ENCODE measurements around the gene SUFU. TPM values are rescaled to one million over a fixed set of nuclear protein-coding genes. Genes with fewer than 3 reads are reported as not detected.

Gene SUFU
- total and polyA plus RNA-seq, 2 of the 8 experiments (the other 6 are each of a cell fraction or from before 2014, with no cell fraction given), result 7.0 to 10.8 TPM

- H3K9me3 ChIP-seq (ENCODE audit: insufficient read depth in 2 of 2, low read depth in 1 of 2, low read length in 1 of 2), result no peaks in the 10 kb centered on the region
- H3K79me1 ChIP-seq (ENCODE audit: low read depth, low read length), result no peaks in the 10 kb centered on the region; the same call in 1 of the 2 replicates
- H2BK5ac ChIP-seq (ENCODE audit: low read depth, low read length), result no peak overlapping the region
- WGBS, 2 experiments (ENCODE audit: extremely low coverage in 1 of 2, insufficient coverage in 1 of 2, insufficient read length in 1 of 2, insufficient replicate concordance in 2 of 2, low coverage in 1 of 2, low lambda C conversion rate in 2 of 2, missing lambda C conversion rate in 1 of 2), result 75% methylated on average over 5 of the region's 7 CpGs; no CpG with 5 or more reads in 1 of the 2 experiments
- H2AK5ac ChIP-seq (ENCODE audit: low read depth, low read length), result no peak overlapping the region
- H3K27ac ChIP-seq (ENCODE audit: low read depth, low read length), result no peak overlapping the region
- no peaks in the 10 kb centered on the region for H3K79me2 ChIP-seq (ENCODE audit: control insufficient read depth in 1 of 2, insufficient read depth in 2 of 2, low read length in 2 of 2)
- no peak overlapping the region for H3K14ac ChIP-seq (ENCODE audit: insufficient read length)
- H3K4ac ChIP-seq (replicated peaks; ENCODE audit: insufficient read length, low read depth, low read length), result no peak overlapping the region
- H2AFZ ChIP-seq (ENCODE audit: low read length), result no peak overlapping the region
- no peak overlapping the region; the same call in 1 of the 2 replicates for H4K8ac ChIP-seq (ENCODE audit: extremely low read depth, insufficient read depth, low read length)
- peaks cover 0 to 3% (median 0%) of the 10 kb centered on the region in 4 experiments; a peak in 2 of 8 replicates for H3K36me3 ChIP-seq (ENCODE audit: control insufficient read depth in 2 of 4, insufficient read depth in 4 of 4, low read length in 3 of 4)
- no peaks in the 10 kb centered on the region for H3K27me3 ChIP-seq (replicated peaks in 1 of 4; ENCODE audit: control insufficient read depth in 3 of 4, extremely low read depth in 1 of 4, insufficient read depth in 3 of 4, low read length in 3 of 4)
- no peaks in the 10 kb centered on the region for H4K20me1 ChIP-seq (replicated peaks in 1 of 2; ENCODE audit: control insufficient read depth in 1 of 2, insufficient read depth in 2 of 2, low read length in 2 of 2)
- POLR2A ChIA-PET (ENCODE audit: partially characterized antibody), result interaction anchor here (0.8 to 2.9 kb wide), 6 partner anchors 9 to 76 kb away, joined by 3 to 21 read pairs (median 4); partner anchors contain the start of gene TRIM8
- no peak overlapping the region for H2BK15ac ChIP-seq (ENCODE audit: low read length)
- no peak overlapping the region for H3K56ac ChIP-seq (replicated peaks; ENCODE audit: insufficient read length, low read depth, low read length)
- H2BK20ac ChIP-seq (ENCODE audit: low read length), result no peak overlapping the region
- H3K18ac ChIP-seq (ENCODE audit: extremely low read depth, low read length), result peak overlapping the region; percentile 73; the same call in 1 of the 2 replicates
- H3K4me1 ChIP-seq (replicated peaks in 1 of 4; ENCODE audit: control insufficient read depth in 3 of 4, insufficient read depth in 4 of 4, low read length in 3 of 4), result peaks cover 0 to 6% (median 2%) of the 10 kb centered on the region in 4 experiments; a peak in 4 of 7 replicates
- no peak overlapping the region for H3K23ac ChIP-seq (ENCODE audit: insufficient read length)
- FAIRE-seq (no peak), DNase-seq (ENCODE audit: low read depth in 1 of 2, low spot score in 2 of 2) (peak in 1 of 2 experiments; percentile 86)
- no peak overlapping the region for H2BK12ac ChIP-seq (ENCODE audit: low read depth, low read length)
- 0 out of 2 replicates have a peak, but pooled peaks cover 2% of the 10 kb centered on the region for H3K23me2 ChIP-seq (ENCODE audit: low read depth, low read length)
- no peak overlapping the region for H3K4me3 ChIP-seq (ENCODE audit: extremely low read depth in 1 of 4, insufficient read depth in 2 of 4, low read depth in 3 of 4, low read length in 4 of 4)
- H3K4me2 ChIP-seq (ENCODE audit: insufficient read depth in 1 of 2, low read depth in 2 of 2, low read length in 2 of 2), result no peak overlapping the region
- H2BK120ac ChIP-seq (replicated peaks; ENCODE audit: low read depth, low read length), result no peak overlapping the region
- no peak overlapping the region for H4K91ac ChIP-seq (replicated peaks; ENCODE audit: insufficient read length, low read length)
- H3K9ac ChIP-seq (replicated peaks in 1 of 4; ENCODE audit: extremely low read depth in 1 of 4, low read depth in 3 of 4, low read length in 3 of 4), result no peak overlapping the region
- CTCF ChIA-PET (ENCODE audit: partially characterized antibody), result interaction anchor here (0.7 to 8.9 kb wide), 24 partner anchors 10 to 144 kb away, joined by 3 to 160 read pairs (median 4); partner anchors contain the start of gene TRIM8
- no peak overlapping the region for H4K5ac ChIP-seq (ENCODE audit: insufficient read length, low read depth, low read length)
- no peak for TF ChIP-seq HDAC6 (IDR thresholded peaks at IDR 0.05; ENCODE audit: low read depth, low read length)
- TF ChIP-seq E2F6 (IDR thresholded peaks at IDR 0.05), result no peak
- TF ChIP-seq ASH2L (IDR thresholded peaks at IDR 0.05; ENCODE audit: low read length), result no peak
- TF ChIP-seq RNF2 (IDR thresholded peaks at IDR 0.05; ENCODE audit: borderline replicate concordance, low read depth, low read length, missing control alignments, poor library complexity, severe bottlenecking), result no peak
- TF ChIP-seq RAD21 (IDR thresholded peaks at IDR 0.05 in 1 of 2, conservative IDR thresholded peaks at IDR 0.05 in 1 of 2; ENCODE audit: low read depth in 2 of 2, low read length in 2 of 2), result peak; percentile 71 to 82
- 0 out of 2 replicates have a peak, but pooled peaks have one; percentile 22 for TF ChIP-seq YY1 (IDR thresholded peaks at IDR 0.05; ENCODE audit: low read depth, low read length)
- TF ChIP-seq RBBP5 (IDR thresholded peaks at IDR 0.05; ENCODE audit: borderline replicate concordance, low read depth, low read length), result no peak
- TF ChIP-seq BRCA1 (IDR thresholded peaks at IDR 0.05; ENCODE audit: low read depth, low read length), result no peak
- TF ChIP-seq SRF (IDR thresholded peaks at IDR 0.05; ENCODE audit: low read depth, low read length), result no peak
- TF ChIP-seq FOSL1 (IDR thresholded peaks at IDR 0.05; ENCODE audit: insufficient read depth, low read depth, low read length), result no peak
Measured at GRCh38 chr10:102615361-102615760, 111.6 kb downstream of the SUFU start.

Measured in H1 (cell line).